HG03520 (cell line): ENCODE results near the gene ALX4.

ENCODE experiments used
- ATAC-seq: cut with Tn5 transposase; IDR thresholded peaks from one replicate; pipeline ENCODE4 v1.9.1; 2021; ENCODE audit warnings: mild to moderate bottlenecking, moderate library complexity; ENCODE audit not compliant: unreplicated experiment

ALX4 gene

DNA sequence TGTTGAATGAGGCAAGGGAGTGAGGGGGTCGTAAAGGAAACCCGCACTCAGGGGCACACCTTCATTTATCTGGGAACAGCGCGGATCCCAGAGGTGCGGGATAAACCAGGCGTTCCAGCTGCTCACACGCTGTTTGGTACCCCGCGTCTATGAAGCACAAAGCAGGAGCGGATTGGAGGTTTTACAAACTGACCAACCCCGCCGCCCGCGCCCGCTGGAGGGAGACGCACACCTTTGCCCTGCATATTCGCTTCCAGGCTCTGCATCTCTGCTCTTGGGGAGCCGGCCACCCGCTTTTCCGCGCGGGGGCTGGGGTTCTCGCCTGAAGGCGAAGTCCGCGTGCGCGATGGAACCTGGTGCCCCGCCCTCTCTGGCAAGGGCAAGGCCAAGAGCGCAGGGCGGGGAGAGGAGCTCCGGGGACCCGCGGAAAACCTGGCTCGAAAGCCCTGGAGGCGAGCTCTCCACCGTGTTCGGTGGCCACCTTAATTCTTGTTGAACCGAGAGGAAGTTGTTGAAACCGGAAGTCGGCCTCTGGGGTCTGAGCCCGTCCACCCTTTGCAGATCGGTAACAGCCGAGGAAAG, 6.8 kb upstream of the ALX4 start:
- no peak for ATAC-seq

GRCh38 chr11:44315947-44316658, 6.2 kb upstream of the ALX4 start:
- ATAC-seq, result no peak

GRCh38 chr11:44314733-44315132, 4.8 kb upstream of the ALX4 start:
- ATAC-seq, result no peak

GRCh38 chr11:44313761-44314489, 4.0 kb upstream of the ALX4 start:
- no peak for ATAC-seq

DNA sequence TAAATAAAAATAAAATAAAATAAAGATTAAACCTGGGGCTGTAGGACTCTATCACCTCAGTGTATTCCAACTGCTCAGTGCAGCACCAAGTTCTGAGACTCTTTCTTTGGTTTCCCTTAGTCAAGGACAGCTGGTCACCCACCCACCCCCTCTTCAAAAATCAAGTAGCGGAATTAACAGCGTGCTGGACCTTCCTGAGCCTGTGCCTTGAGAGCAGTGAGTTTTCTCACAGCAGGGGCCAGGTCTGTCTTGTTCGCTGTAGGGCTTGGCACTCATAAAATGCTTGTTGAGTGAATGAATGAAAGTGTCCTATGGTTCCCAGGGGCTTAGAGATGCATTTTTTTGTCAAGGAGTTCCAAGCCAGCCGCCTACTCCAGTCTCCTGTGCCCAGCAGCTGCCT, 2.9 kb upstream of the ALX4 start:
- ATAC-seq, result no peak

GRCh38 chr11:44311339-44312261, 1.7 kb upstream of the ALX4 start:
- no peak for ATAC-seq

- no peak for ATAC-seq
These were observed 729 bp upstream of the ALX4 start for GRCh38 chr11:44310463-44311272.

DNA sequence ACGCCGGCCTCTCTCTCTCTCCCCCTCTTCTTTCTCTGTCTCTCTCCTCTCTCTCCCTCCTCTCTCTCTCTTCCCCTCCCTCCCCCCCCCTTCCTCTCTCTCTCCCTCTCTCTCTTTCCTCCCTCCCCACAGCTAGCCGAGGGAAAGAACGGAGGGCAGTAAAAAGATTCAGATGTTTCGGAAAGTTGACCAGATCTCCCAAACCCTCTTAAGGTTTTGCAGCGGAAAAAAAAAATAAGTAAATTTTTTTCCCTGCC, 195 bp upstream of the ALX4 start:
- no peak for ATAC-seq

DNA sequence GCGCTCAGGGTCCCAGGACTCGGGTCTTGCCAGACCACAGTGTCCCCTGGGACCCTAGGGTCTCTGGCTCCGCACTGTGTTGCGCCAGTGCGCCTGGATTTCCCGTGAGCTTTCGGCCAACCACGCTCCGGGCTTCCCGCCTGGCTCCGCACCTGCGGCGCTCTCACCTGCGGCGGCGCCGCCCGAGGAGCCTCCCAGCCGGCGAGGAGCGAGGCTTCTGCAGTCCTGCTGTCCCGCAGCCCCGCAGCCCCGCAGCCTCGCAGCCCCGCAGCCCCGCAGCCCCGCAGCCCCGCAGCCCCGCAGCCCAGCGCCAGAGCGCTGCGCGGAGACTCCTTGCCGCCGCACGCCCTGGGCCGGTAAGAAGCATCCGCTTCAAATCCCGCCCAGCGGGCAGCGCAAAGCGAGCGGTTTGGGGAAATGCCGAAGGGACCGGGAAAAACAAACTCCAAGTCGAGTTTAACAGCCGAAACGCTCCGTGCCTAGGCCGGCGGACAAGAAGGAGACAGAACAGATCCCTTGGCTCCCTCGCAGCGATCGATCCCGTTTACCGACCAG, 939 bp downstream of the ALX4 start:
- no peak for ATAC-seq

- ATAC-seq, result no peak
These were observed 1.6 kb downstream of the ALX4 start for GRCh38 chr11:44308256-44308922.

DNA sequence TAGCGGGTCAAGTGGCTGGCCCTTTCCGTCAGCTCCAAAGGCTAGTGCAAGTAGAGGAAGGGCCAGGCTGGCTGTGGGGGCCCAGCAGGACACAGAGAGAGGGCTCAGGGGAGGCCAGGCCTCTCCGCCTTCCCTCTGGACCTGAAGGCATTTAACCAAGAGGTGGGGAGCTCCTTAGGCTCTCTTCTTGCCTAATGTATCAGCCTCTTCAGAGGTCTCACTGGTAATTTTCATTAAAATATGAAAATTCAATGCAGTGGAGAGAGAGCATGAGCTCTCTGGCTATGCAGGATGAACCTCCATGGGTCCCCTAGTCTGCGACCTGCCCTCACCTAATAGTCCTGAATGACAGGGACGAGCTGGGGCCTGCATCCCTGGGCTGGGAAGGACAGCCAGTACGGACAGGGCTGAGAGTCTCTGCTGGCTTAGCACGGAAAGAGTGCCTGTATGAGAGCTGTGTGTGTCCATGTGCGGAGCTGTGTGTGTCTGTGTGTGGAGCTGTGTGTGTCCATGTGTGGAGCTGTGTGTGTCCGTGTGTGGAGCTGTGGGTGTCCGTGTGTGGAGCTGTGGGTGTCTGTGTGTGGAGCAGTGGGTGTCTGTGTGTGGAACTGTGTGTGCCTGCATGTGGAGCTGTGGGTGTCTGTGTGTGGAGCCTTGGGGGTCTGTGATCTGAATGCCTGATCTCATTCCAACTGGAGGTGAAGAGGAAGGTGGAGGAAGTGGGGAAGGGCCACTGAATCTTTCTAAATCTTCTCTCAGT, 2.4 kb downstream of the ALX4 start:
- ATAC-seq, result no peak

- no peak for ATAC-seq
These were observed 3.1 kb downstream of the ALX4 start for GRCh38 chr11:44306918-44307244.

DNA sequence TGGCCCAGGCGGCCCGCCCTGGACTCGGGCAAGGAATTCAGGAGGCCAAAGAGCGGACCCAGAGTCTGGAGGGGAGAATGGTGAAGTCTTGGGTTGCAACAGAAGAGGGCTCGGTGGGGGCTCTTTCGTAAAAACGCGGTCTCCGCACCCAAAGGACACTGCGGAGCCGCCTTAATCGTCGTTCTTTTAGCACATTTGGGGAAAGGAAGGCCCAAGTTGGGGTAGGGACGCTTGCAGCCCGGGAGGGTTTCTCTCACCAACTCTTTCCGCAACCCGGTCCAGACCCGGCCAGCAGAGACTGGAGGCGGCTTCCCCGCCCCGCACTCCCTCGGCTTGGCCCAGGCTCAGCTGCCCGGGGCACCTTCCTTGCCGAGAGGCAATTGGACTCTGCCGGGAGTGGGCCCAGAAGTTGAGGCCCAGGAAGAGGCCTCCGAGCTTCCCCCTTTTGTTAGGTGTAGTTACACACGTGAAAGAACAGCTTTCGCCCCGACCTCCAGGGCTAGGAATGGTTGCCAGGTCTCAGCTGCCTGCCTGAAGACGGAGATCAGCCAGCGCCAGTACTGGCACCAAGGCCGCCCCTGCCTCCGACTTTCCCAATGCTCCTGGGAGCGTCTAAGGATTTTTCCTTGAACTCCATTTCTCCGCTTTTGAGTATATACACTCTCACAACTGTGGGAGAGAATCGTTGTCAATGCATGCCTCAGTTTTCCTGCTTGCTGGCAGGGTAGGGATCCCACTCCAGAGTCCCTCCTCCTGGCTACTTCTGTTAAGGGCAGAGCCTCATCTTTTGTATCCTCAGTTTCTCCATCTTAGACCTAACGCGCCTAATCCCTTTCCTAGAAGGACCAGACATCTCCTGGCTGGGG, 3.7 kb downstream of the ALX4 start:
- ATAC-seq, result no peak

DNA sequence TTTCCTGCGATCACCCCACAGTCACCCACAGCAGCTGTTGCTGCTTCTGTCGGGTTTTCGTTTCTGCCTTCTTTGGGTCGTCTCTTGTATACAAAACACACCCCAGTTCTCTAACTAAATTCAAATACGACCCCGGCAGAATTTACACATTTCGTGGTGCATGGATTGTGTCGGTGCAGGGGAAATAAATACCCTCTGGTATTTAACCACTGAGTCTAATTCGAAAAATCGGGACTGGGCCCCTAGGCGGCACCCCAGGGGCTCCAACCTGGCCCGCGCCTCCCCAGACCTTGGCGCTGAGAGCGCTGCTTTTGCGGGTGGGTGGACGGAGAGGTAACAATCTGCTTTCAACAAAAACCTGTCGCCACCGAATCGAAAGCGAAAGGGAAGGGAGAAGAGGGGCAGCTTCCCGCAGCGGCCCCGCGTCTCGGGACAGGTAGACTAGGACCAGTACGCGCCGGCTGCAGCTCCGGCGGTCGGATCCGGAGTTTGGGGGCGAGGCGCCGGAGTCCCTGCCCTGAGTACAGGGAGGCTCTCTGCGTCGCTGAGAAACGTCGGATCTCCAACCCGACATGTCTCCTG, 4.4 kb downstream of the ALX4 start:
- no peak for ATAC-seq

DNA sequence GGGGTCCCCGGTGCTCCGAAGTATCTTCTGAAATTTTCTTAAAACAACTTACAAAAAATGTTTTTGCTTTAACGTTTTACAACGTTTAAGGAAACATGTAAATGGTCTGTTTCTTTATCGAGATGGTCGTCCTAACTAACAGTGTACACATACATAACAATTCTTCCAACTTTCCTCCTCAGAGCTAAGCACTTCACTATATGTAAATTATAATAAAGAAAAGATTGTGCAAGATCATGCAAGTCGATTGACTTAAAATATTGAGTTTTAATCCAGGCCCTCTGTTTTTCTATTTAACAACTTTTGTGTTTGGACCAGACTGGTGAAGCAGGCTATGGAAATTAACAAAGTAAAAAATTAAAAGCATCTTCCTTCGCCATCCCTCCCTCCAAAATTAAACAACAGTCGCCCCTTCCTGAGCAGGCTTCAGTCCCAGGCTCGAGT, 4.9 kb downstream of the ALX4 start:
- ATAC-seq, result no peak

GRCh38 chr11:44304091-44305025, 5.6 kb downstream of the ALX4 start:
- ATAC-seq, result no peak
